H1 (cell line): ENCODE measurements around the gene AKAP9. TPM values are rescaled to one million over a fixed set of nuclear protein-coding genes. Genes with fewer than 3 reads are reported as not detected.

Experiments
- CTCF ChIA-PET: fragments of 300-600 bp; sonication (Branson Sonifier 250); formaldehyde crosslinking; loops from one replicate; lab custom pipeline; 2021; ENCODE audit not compliant: partially characterized antibody; lab: Charles Lee
- POLR2A ChIA-PET: fragments of 300-600 bp; sonication (Branson Sonifier 250); formaldehyde crosslinking; loops from one replicate; lab custom pipeline; 2021; ENCODE audit warnings: inconsistent platforms; ENCODE audit not compliant: partially characterized antibody; lab: Charles Lee
- DNase-seq, 2 experiments: peaks; one replicate each; pipeline versions ENCODE4 v3.0.0 to v3.0.0-alpha.2; 2010 to 2022; ENCODE audit warnings: low spot score in 2 of 2, low read depth in 1 of 2, mixed read lengths in 1 of 2
- FAIRE-seq: peaks from 2 replicates; lab custom pipeline; 2011; peaks lifted over from hg19 to GRCh38; lab: Jason Lieb, UNC
- H2AFZ ChIP-seq: 2 replicates; pipeline ENCODE4 v1.8.1; 2012; ENCODE audit warnings: low read length, inconsistent platforms
- H2AK5ac ChIP-seq: 2 replicates; pipeline ENCODE4 v1.6.1; 2013; ENCODE audit warnings: low read depth, low read length
- H2BK120ac ChIP-seq: replicated peaks from 2 replicates; pipeline ENCODE3; 2013; ENCODE audit warnings: low read depth, low read length, inconsistent platforms
- H2BK12ac ChIP-seq: 2 replicates; pipeline ENCODE4 v1.6.1; 2013; ENCODE audit warnings: low read depth, low read length
- H2BK15ac ChIP-seq: 2 replicates; pipeline ENCODE4 v1.6.1; 2013; ENCODE audit warnings: low read length
- H2BK20ac ChIP-seq: 2 replicates; pipeline ENCODE4 v1.6.1; 2013; ENCODE audit warnings: low read length
- H2BK5ac ChIP-seq: 2 replicates; pipeline ENCODE4 v1.6.1; 2013; ENCODE audit warnings: low read depth, low read length
- H3K14ac ChIP-seq: 2 replicates; pipeline ENCODE4 v1.6.1; 2013; ENCODE audit warnings: inconsistent platforms; ENCODE audit not compliant: insufficient read length
- H3K18ac ChIP-seq: 2 replicates; pipeline ENCODE4 v1.6.1; 2013; ENCODE audit warnings: low read length; ENCODE audit errors: extremely low read depth
- H3K23ac ChIP-seq: 2 replicates; pipeline ENCODE4 v1.6.1; 2013; ENCODE audit warnings: inconsistent platforms; ENCODE audit not compliant: insufficient read length
- H3K23me2 ChIP-seq: 2 replicates; pipeline ENCODE4 v1.6.1; 2013; ENCODE audit warnings: low read depth, low read length
- H3K27ac ChIP-seq: 2 replicates; pipeline ENCODE4 v1.6.1; 2011; ENCODE audit warnings: low read depth, low read length, inconsistent platforms
- H3K27me3 ChIP-seq, 4 experiments: replicated peaks in 1 of 4; 1 replicate in 1 of 4; 2 replicates in 3 of 4; pipeline versions ENCODE4 v1.6.1 to v1.8.1; 2011 to 2013; ENCODE audit warnings: low read length in 3 of 4, mild to moderate bottlenecking in 3 of 4, inconsistent platforms in 2 of 4, mixed read lengths in 2 of 4, moderate library complexity in 1 of 4; ENCODE audit not compliant: control insufficient read depth in 3 of 4, insufficient read depth in 3 of 4; ENCODE audit errors: extremely low read depth in 1 of 4
- H3K36me3 ChIP-seq, 4 experiments: 2 replicates each; pipeline versions ENCODE4 v1.6.1 to v1.8.1; 2011 to 2013; ENCODE audit warnings: mild to moderate bottlenecking in 4 of 4, low read length in 3 of 4, moderate library complexity in 2 of 4, control low read depth in 1 of 4, inconsistent platforms in 1 of 4; ENCODE audit not compliant: insufficient read depth in 4 of 4, control insufficient read depth in 2 of 4
- H3K4ac ChIP-seq: replicated peaks from 2 replicates; pipeline ENCODE3; 2013; ENCODE audit warnings: low read length, low read depth, mixed read lengths, inconsistent platforms; ENCODE audit not compliant: insufficient read length
- H3K4me1 ChIP-seq, 4 experiments: replicated peaks in 1 of 4; 1 replicate in 1 of 4; 2 replicates in 3 of 4; pipeline versions ENCODE4 v1.6.1 to v1.8.1; 2011 to 2013; ENCODE audit warnings: low read length in 3 of 4, inconsistent platforms in 2 of 4, mixed read lengths in 1 of 4; ENCODE audit not compliant: insufficient read depth in 4 of 4, control insufficient read depth in 3 of 4
- H3K4me2 ChIP-seq, 2 experiments: 2 replicates each; pipeline versions ENCODE4 v1.6.1 to v1.8.1; 2011 to 2013; ENCODE audit warnings: low read depth in 2 of 2, low read length in 2 of 2, control low read depth in 1 of 2, inconsistent platforms in 1 of 2, mild to moderate bottlenecking in 1 of 2; ENCODE audit not compliant: insufficient read depth in 1 of 2
- H3K4me3 ChIP-seq, 4 experiments: fragments of 200-600, 300-600 bp in 1 of 4; sonication (generic), shearing (Covaris generic), sonication (Bioruptor Twin) in 1 of 4; 2 replicates each; pipeline versions ENCODE4 v1.5.1 to v1.8.1; 2011 to 2016; ENCODE audit warnings: low read length in 4 of 4, low read depth in 3 of 4, control low read depth in 2 of 4, inconsistent platforms in 2 of 4, mild to moderate bottlenecking in 2 of 4, mixed read lengths in 1 of 4, moderate library complexity in 1 of 4; ENCODE audit not compliant: insufficient read depth in 2 of 4; ENCODE audit errors: extremely low read depth in 1 of 4
- H3K56ac ChIP-seq: replicated peaks from 2 replicates; pipeline ENCODE3; 2013; ENCODE audit warnings: low read depth, mild to moderate bottlenecking, mixed read lengths, low read length, inconsistent platforms; ENCODE audit not compliant: insufficient read length
- H3K79me1 ChIP-seq: 2 replicates; pipeline ENCODE4 v1.6.1; 2013; ENCODE audit warnings: low read depth, low read length, control low read depth
- H3K79me2 ChIP-seq, 2 experiments: 2 replicates each; pipeline versions ENCODE4 v1.6.1 to v1.8.1; 2012 to 2013; ENCODE audit warnings: low read length in 2 of 2, mild to moderate bottlenecking in 2 of 2, inconsistent platforms in 1 of 2; ENCODE audit not compliant: insufficient read depth in 2 of 2, control insufficient read depth in 1 of 2
- H3K9ac ChIP-seq, 4 experiments: replicated peaks in 1 of 4; 1 replicate in 1 of 4; 2 replicates in 3 of 4; pipeline versions ENCODE4 v1.6.1 to v1.8.1; 2011 to 2013; ENCODE audit warnings: low read depth in 3 of 4, low read length in 3 of 4, control low read depth in 2 of 4, mild to moderate bottlenecking in 2 of 4, moderate library complexity in 2 of 4, inconsistent platforms in 1 of 4; ENCODE audit errors: extremely low read depth in 1 of 4
- H3K9me3 ChIP-seq, 2 experiments: 2 replicates each; pipeline versions ENCODE4 v1.6.1 to v1.8.1; 2012 to 2013; ENCODE audit warnings: mild to moderate bottlenecking in 2 of 2, moderate library complexity in 2 of 2, control low read depth in 1 of 2, inconsistent platforms in 1 of 2, low read depth in 1 of 2, low read length in 1 of 2, mixed read lengths in 1 of 2; ENCODE audit not compliant: insufficient read depth in 2 of 2
- H4K20me1 ChIP-seq, 2 experiments: replicated peaks in 1 of 2; 2 replicates each; pipeline versions ENCODE3 to v1.8.1; 2011 to 2013; ENCODE audit warnings: inconsistent platforms in 2 of 2, low read length in 2 of 2, mild to moderate bottlenecking in 1 of 2; ENCODE audit not compliant: insufficient read depth in 2 of 2, control insufficient read depth in 1 of 2
- H4K5ac ChIP-seq: 2 replicates; pipeline ENCODE4 v1.6.1; 2013; ENCODE audit warnings: low read length, low read depth, mixed read lengths, inconsistent platforms; ENCODE audit not compliant: insufficient read length
- H4K8ac ChIP-seq: 2 replicates; pipeline ENCODE4 v1.8.0; 2013; ENCODE audit warnings: mild to moderate bottlenecking, moderate library complexity, low read length, inconsistent platforms; ENCODE audit not compliant: insufficient read depth; ENCODE audit errors: extremely low read depth
- H4K91ac ChIP-seq: replicated peaks from 2 replicates; pipeline ENCODE3; 2013; ENCODE audit warnings: low read length, mixed read lengths, inconsistent platforms; ENCODE audit not compliant: insufficient read length
- EP300 ChIP-seq, 2 experiments: IDR thresholded peaks; 1 replicate in 1 of 2; 2 replicates in 1 of 2; pipeline ENCODE4 v1.6.1; 2011 to 2012; ENCODE audit warnings: low read depth in 2 of 2, low read length in 2 of 2, mild to moderate bottlenecking in 2 of 2, borderline replicate concordance in 1 of 2, inconsistent platforms in 1 of 2, moderate library complexity in 1 of 2
- FOSL1 ChIP-seq: IDR thresholded peaks from 2 replicates; pipeline ENCODE4 v1.6.1; 2011; ENCODE audit warnings: mild to moderate bottlenecking, low read depth, low read length, moderate library complexity; ENCODE audit not compliant: insufficient read depth
- KDM1A ChIP-seq: fragments of 200-600, 300-600 bp; sonication (generic); IDR thresholded peaks from 2 replicates; pipeline ENCODE4 v1.7.1; 2016; ENCODE audit warnings: mild to moderate bottlenecking, low read length, borderline replicate concordance
- KDM4A ChIP-seq: IDR thresholded peaks from one replicate; pipeline ENCODE4 v1.7.1; 2012; ENCODE audit warnings: low read depth, mild to moderate bottlenecking, moderate library complexity, low read length, inconsistent platforms; ENCODE audit not compliant: severe bottlenecking
- NANOG ChIP-seq: IDR thresholded peaks from 2 replicates; pipeline ENCODE4 v1.6.1; 2011; ENCODE audit warnings: low read length, low read depth, mild to moderate bottlenecking, inconsistent platforms; ENCODE audit not compliant: insufficient read depth, poor library complexity, severe bottlenecking
- POLR2AphosphoS5 ChIP-seq: IDR thresholded peaks from 2 replicates; pipeline ENCODE4 v1.6.1; 2011; ENCODE audit warnings: low read depth, low read length
- RBBP5 ChIP-seq: IDR thresholded peaks from 2 replicates; pipeline ENCODE4 v1.7.1; 2012; ENCODE audit warnings: low read depth, mild to moderate bottlenecking, inconsistent platforms, low read length, moderate library complexity, borderline replicate concordance
- RNF2 ChIP-seq: fragments of 200-900, 300-1000 bp; sonication (generic); IDR thresholded peaks from 2 replicates; pipeline ENCODE4 v1.7.1; 2016; ENCODE audit warnings: borderline replicate concordance, low read depth, mild to moderate bottlenecking, antibody characterized with exemption, low read length; ENCODE audit not compliant: poor library complexity, severe bottlenecking; ENCODE audit errors: missing control alignments
- SIN3A ChIP-seq, 2 experiments: IDR thresholded peaks in 1 of 2; conservative IDR thresholded peaks in 1 of 2; 2 replicates each; pipeline ENCODE4 v1.6.1; 2011 to 2012; ENCODE audit warnings: low read length in 2 of 2, improper control_type of control experiment in 1 of 2, low read depth in 1 of 2, mild to moderate bottlenecking in 1 of 2
- SIX5 ChIP-seq: IDR thresholded peaks from 2 replicates; pipeline ENCODE4 v1.6.1; 2011; ENCODE audit warnings: mild to moderate bottlenecking, low read depth, low read length
- TEAD4 ChIP-seq: IDR thresholded peaks from 2 replicates; pipeline ENCODE4 v1.6.1; 2012; ENCODE audit warnings: low read depth, low read length, inconsistent platforms, mixed read lengths
- YY1 ChIP-seq: IDR thresholded peaks from 2 replicates; pipeline ENCODE4 v1.6.1; 2011; ENCODE audit warnings: low read depth, mild to moderate bottlenecking, low read length
- WGBS, 2 experiments: shearing (Covaris generic) in 1 of 2; methylation state at CpG; one replicate each; pipeline versions ENCODE4 v1.1.6 to v1.1.7; 2013 to 2015; ENCODE audit warnings: low lambda C conversion rate in 2 of 2, mixed read lengths in 2 of 2, inconsistent platforms in 1 of 2, low coverage in 1 of 2, missing lambda C conversion rate in 1 of 2; ENCODE audit not compliant: insufficient replicate concordance in 2 of 2, insufficient coverage in 1 of 2, insufficient read length in 1 of 2; ENCODE audit errors: extremely low coverage in 1 of 2, missing lambda C conversion rate in 1 of 2; 5-methylcytosine and 5-hydroxymethylcytosine counted together
- polyA plus RNA-seq, 7 experiments: library from polyadenylated mRNA; depleted of rRNA in 3 of 7; stranded (reverse) in 5 of 7; unstranded in 2 of 7; fragments of >200 nt in 5 of 7; fragments of 200-250 nt in 2 of 7; gene quantifications; 1 replicate in 5 of 7; 2 replicates in 1 of 7; 4 replicates in 1 of 7; pipeline versions ENCODE4 v1.2.1 to v1.2.3, GENCODE V29; 2011 to 2013; ENCODE audit warnings: missing spikeins in 2 of 7, mixed read lengths in 2 of 7
- total RNA-seq: library from RNA; stranded (reverse); fragmentation: NEBNext Ultra II Directional; extraction: Animal tissue kit (Norgen Biotek cat#: 25700); gene quantifications from 2 replicates; pipeline ENCODE4 v1.2.1, GENCODE V29; 2021
- TF ChIP-seq, protein P1 (sequence below): IDR thresholded peaks from 2 replicates; pipeline ENCODE4 v1.6.1; 2012; ENCODE audit warnings: inconsistent platforms

Gene AKAP9
- total and polyA plus RNA-seq, 2 of the 8 experiments (the other 6 are each of a cell fraction or from before 2014, with no cell fraction given), result 6.2 to 26.3 TPM

DNA sequence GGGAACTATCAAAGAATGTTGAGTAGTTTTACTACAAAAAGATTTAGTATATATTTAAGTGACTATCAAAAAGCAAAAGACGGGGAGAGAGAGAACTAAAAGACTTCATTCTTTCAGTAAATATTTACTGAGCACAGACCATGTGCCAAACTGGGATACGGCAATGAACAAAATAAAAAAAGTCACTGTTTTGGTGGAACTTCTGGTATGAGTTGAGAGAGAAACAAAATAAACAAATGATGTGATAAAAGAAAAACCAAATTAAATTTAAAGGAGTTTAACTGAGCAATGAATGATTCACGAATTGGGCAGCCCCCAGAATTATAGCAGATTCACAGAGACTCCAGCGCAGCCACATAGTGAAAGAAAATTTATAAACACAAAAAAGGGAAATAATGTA is 17.8 kb upstream of the AKAP9 start:
- H2BK12ac ChIP-seq, result no peak overlapping the region
- CTCF ChIA-PET, result interaction anchor here (0.7 kb wide), 1 partner anchor 15 kb away, joined by 3 read pairs; no protein-coding TSS in a partner anchor
- no peak overlapping the region for H2BK20ac ChIP-seq
- H4K20me1 ChIP-seq, result no peaks in the 10 kb centered on the region
- no peak overlapping the region for H2AK5ac ChIP-seq
- no peaks in the 10 kb centered on the region for H3K4me1 ChIP-seq
- no peak overlapping the region for H4K91ac ChIP-seq
- no peak for FAIRE-seq
- no peak overlapping the region for H3K56ac ChIP-seq
- no peaks in the 10 kb centered on the region for H3K23me2 ChIP-seq
- no peak overlapping the region for H3K4ac ChIP-seq
- H3K23ac ChIP-seq, result no peak overlapping the region
- H3K14ac ChIP-seq, result no peak overlapping the region
- no peaks in the 10 kb centered on the region for H3K9me3 ChIP-seq
- no peaks in the 10 kb centered on the region for H3K36me3 ChIP-seq
- H3K4me3 ChIP-seq, result no peak overlapping the region
- H3K27me3 ChIP-seq, result peaks cover 0 to 1% (median 0%) of the 10 kb centered on the region in 4 experiments; a peak in 1 of 7 replicates
- no peak for DNase-seq
- POLR2A ChIA-PET, result no interaction called here
- H4K5ac ChIP-seq, result no peak overlapping the region
- no peak overlapping the region for H4K8ac ChIP-seq
- no peak overlapping the region for H3K18ac ChIP-seq
- WGBS, 2 experiments, result 90% methylated on average over 4 of the region's 4 CpGs; no CpG with 5 or more reads in 1 of the 2 experiments
- H2BK5ac ChIP-seq, result no peak overlapping the region
- no peak overlapping the region for H2BK15ac ChIP-seq
- no peaks in the 10 kb centered on the region for H3K79me2 ChIP-seq
- no peak overlapping the region for H3K27ac ChIP-seq
- no peaks in the 10 kb centered on the region for H3K79me1 ChIP-seq
- no peak overlapping the region for H2BK120ac ChIP-seq
- no peak overlapping the region for H3K4me2 ChIP-seq
- no peak overlapping the region for H3K9ac ChIP-seq
- no peak overlapping the region for H2AFZ ChIP-seq
- TF ChIP-seq NANOG (no peak), YY1 (no peak), RBBP5 (no peak), SIN3A (conservative IDR thresholded peaks at IDR 0.05 in 1 of 2, IDR thresholded peaks at IDR 0.05 in 1 of 2; ENCODE audit: low read depth in 1 of 2, low read length in 2 of 2) (no peak), FOSL1 (no peak), EP300 (IDR thresholded peaks at IDR 0.05; ENCODE audit: borderline replicate concordance in 1 of 2, low read depth in 2 of 2, low read length in 2 of 2) (no peak), SIX5 (no peak), TEAD4 (no peak), KDM1A (no peak), RNF2 (no peak), POLR2AphosphoS5 (no peak), KDM4A (no peak)
- TF ChIP-seq, protein P1, sequence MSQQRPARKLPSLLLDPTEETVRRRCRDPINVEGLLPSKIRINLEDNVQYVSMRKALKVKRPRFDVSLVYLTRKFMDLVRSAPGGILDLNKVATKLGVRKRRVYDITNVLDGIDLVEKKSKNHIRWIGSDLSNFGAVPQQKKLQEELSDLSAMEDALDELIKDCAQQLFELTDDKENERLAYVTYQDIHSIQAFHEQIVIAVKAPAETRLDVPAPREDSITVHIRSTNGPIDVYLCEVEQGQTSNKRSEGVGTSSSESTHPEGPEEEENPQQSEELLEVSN, result no peak
